K562 (cell line): ENCODE measurements around the gene MYMK. TPM values are rescaled to one million over a fixed set of nuclear protein-coding genes. Genes with fewer than 3 reads are reported as not detected.

Experiments used
- ATAC-seq: fragments of 200-7000 bp; cut with Tn5 transposase; 3 replicates; pipeline ENCODE4 v1.9.1; 2020; ENCODE audit warnings: moderate library complexity
- BruUV-seq: library from RNA; stranded (reverse); fragments of 400-500 nt; replicated peaks from 2 replicates; lab custom pipeline; 2021; lab: Mats Ljungman, UMichigan
- CTCF ChIA-PET: fragments of 300-600 bp; formaldehyde crosslinking; extraction: SDS; loops from one replicate; lab custom pipeline; 2021; ENCODE audit warnings: low intra/inter-chr PET ratio; lab: Yijun Ruan, JAX
- POLR2A ChIA-PET: fragments of 300-600, 350-650 bp; sonication (Branson Sonifier 250); formaldehyde crosslinking; extraction: SDS; loops from one replicate; lab custom pipeline; 2021; ENCODE audit warnings: antibody characterized with exemption, inconsistent platforms; lab: Yijun Ruan, JAX
- DNase-seq, 4 experiments: peaks; one replicate each; pipeline versions ENCODE4 v3.0.0 to v3.0.0-alpha.2; 2011 to 2018; ENCODE audit warnings: low spot score in 3 of 4, mixed read lengths in 3 of 4; ENCODE audit errors: extremely low read depth in 1 of 4
- FAIRE-seq: peaks from 2 replicates; lab custom pipeline; 2011; peaks lifted over from hg19 to GRCh38; lab: Jason Lieb, UNC
- H2AFZ ChIP-seq: 2 replicates; pipeline ENCODE4 v1.6.0; 2011; ENCODE audit warnings: low read depth, low read length, control low read depth, inconsistent platforms
- H3K27ac ChIP-seq: fragments of 200-600 bp; 3 replicates; pipeline ENCODE4 v1.8.0; 2011; ENCODE audit warnings: low read depth, mild to moderate bottlenecking, control low read depth, inconsistent platforms, low read length, moderate library complexity, mixed read lengths; ENCODE audit errors: extremely low read depth
- H3K27me3 ChIP-seq, 2 experiments: fragments of 300-600 bp in 1 of 2; 2 replicates in 1 of 2; 3 replicates in 1 of 2; pipeline versions ENCODE4 v1.6.0 to v1.8.0; 2011; ENCODE audit warnings: inconsistent platforms in 2 of 2, low read length in 2 of 2, mild to moderate bottlenecking in 1 of 2, mixed read lengths in 1 of 2, moderate library complexity in 1 of 2; ENCODE audit not compliant: control insufficient read depth in 2 of 2, insufficient read depth in 2 of 2
- H3K36me3 ChIP-seq: fragments of 300-600 bp; 3 replicates; pipeline ENCODE4 v1.8.0; 2011; ENCODE audit warnings: mild to moderate bottlenecking, low read length, inconsistent platforms; ENCODE audit not compliant: control insufficient read depth, insufficient read depth
- H3K4me1 ChIP-seq, 2 experiments: fragments of 200-600 bp in 1 of 2; replicated peaks in 1 of 2; 2 replicates in 1 of 2; 3 replicates in 1 of 2; pipeline versions ENCODE4 v1.5.1 to v1.8.0; 2011; ENCODE audit warnings: inconsistent platforms in 2 of 2, low read length in 2 of 2, mild to moderate bottlenecking in 1 of 2, mixed read lengths in 1 of 2, moderate library complexity in 1 of 2; ENCODE audit not compliant: control insufficient read depth in 2 of 2, insufficient read depth in 2 of 2
- H3K4me2 ChIP-seq: 2 replicates; pipeline ENCODE4 v1.6.1; 2011; ENCODE audit warnings: low read length, control low read depth, inconsistent platforms, mixed read lengths; ENCODE audit not compliant: insufficient read depth
- H3K4me3 ChIP-seq: fragments of 200-600 bp; sonication (generic), shearing (Covaris generic); 2 replicates; pipeline ENCODE4 v1.5.1; 2016; ENCODE audit warnings: control low read depth, inconsistent platforms
- H3K79me2 ChIP-seq: fragments of 200-600 bp; 3 replicates; pipeline ENCODE4 v1.8.0; 2011; ENCODE audit warnings: low read length, inconsistent platforms; ENCODE audit not compliant: control insufficient read depth, insufficient read depth
- H3K9ac ChIP-seq, 2 experiments: 2 replicates each; pipeline versions ENCODE4 v1.6.0 to v1.6.1; 2011; ENCODE audit warnings: low read depth in 2 of 2, low read length in 2 of 2, control low read depth in 1 of 2, inconsistent platforms in 1 of 2, mild to moderate bottlenecking in 1 of 2, mixed read lengths in 1 of 2; ENCODE audit not compliant: insufficient read depth in 1 of 2
- H3K9me1 ChIP-seq: one replicate; pipeline ENCODE4 v1.6.0; 2011; ENCODE audit warnings: inconsistent platforms, mild to moderate bottlenecking, low read length, moderate library complexity; ENCODE audit not compliant: control insufficient read depth, insufficient read depth
- H3K9me3 ChIP-seq: replicated peaks from 2 replicates; pipeline ENCODE4 v1.5.1; 2011; ENCODE audit warnings: low read depth, low read length, inconsistent platforms; ENCODE audit not compliant: control insufficient read depth, insufficient read depth
- H4K20me1 ChIP-seq: replicated peaks from 2 replicates; pipeline ENCODE4 v1.6.1; 2011; ENCODE audit warnings: low read length, inconsistent platforms, mixed read lengths; ENCODE audit not compliant: control insufficient read depth, insufficient read depth
- CEBPB ChIP-seq: fragments of 450-650 bp; IDR thresholded peaks from 2 replicates; pipeline ENCODE4 v1.6.1; 2016; ENCODE audit warnings: missing genetic modification characterization, missing compliant biosample characterization
- E2F4 ChIP-seq: sonication (generic); formaldehyde crosslinking; IDR thresholded peaks from 2 replicates; pipeline ENCODE4 v1.8.0; 2022; ENCODE audit warnings: mild to moderate bottlenecking, low read depth, missing genetic modification reagents
- WGBS: fragments of 100-300 bp; shearing (Covaris generic); methylation state at CpG from one replicate; pipeline ENCODE4 v1.1.6; 2016; ENCODE audit warnings: low coverage, mixed read lengths; ENCODE audit not compliant: insufficient coverage; ENCODE audit errors: missing lambda C conversion rate; 5-methylcytosine and 5-hydroxymethylcytosine counted together
- in situ Hi-C: fragments of 300-500 bp; cut with MboI; formaldehyde crosslinking; loops from 4 replicates; pipeline ENCODE4 v1.15.0; 2018; ENCODE audit warnings: inconsistent platforms, mixed read lengths
- intact Hi-C: fragments of 100-400 bp; cut with micrococcal nuclease; formaldehyde crosslinking; loops from 2 replicates; pipeline ENCODE4 v1.14.2; 2022
- polyA plus RNA-seq, 8 experiments: library from polyadenylated mRNA; depleted of rRNA in 4 of 8; stranded (reverse) in 5 of 8; unstranded in 3 of 8; fragments of >200 nt; fragmentation: Nextera tagmentation in 2 of 8; fragmentation: Illumina TruSeq in 1 of 8; extraction: Ambion mirVana in 2 of 8; extraction: Trizol in 1 of 8; gene quantifications; 2 replicates each; pipeline versions ENCODE4 v1.2.1 to v1.2.3, GENCODE V29; 2011 to 2014; ENCODE audit warnings: inconsistent platforms in 1 of 8, missing spikeins in 1 of 8
- total RNA-seq, 7 experiments: library from RNA; depleted of rRNA in 6 of 7; stranded (reverse); fragments of >200 nt in 6 of 7; fragmentation: Illumina TruSeq in 2 of 7; extraction: Trizol in 2 of 7; gene quantifications; 2 replicates each; pipeline versions ENCODE4 v1.2.1 to v1.2.3, GENCODE V29; 2011 to 2021; ENCODE audit warnings: low replicate concordance in 1 of 7

MYMK gene
- total and polyA plus RNA-seq, 9 of the 15 experiments (the other 6 are each of a cell fraction or from before 2014, with no cell fraction given), result not detected

GRCh38 chr9:133516256-133516960, 8.4 kb downstream of the MYMK start:
- DNase-seq (no peak), ATAC-seq (no peak), FAIRE-seq (no peak)
- ChIA-PET CTCF (no interaction called here), POLR2A (no interaction called here)
- 5% methylated on average over 11 of the region's 11 CpGs for WGBS
- no peak overlapping the region for H3K4me3 ChIP-seq
- peaks cover 0 to 20% of the 10 kb centered on the region in 2 experiments; a peak in 2 of 5 replicates for H3K4me1 ChIP-seq
- intact Hi-C loops (no loop called here), in situ Hi-C loops (no loop called here)
- H3K9me1 ChIP-seq, result no peaks in the 10 kb centered on the region
- no peak overlapping the region for H3K27ac ChIP-seq
- no peaks in the 10 kb centered on the region for H3K79me2 ChIP-seq
- H3K9ac ChIP-seq, result no peak overlapping the region
- BruUV-seq, result no TSS peak
- no peak overlapping the region for H2AFZ ChIP-seq
- peaks cover 31 to 76% of the 10 kb centered on the region in 2 experiments for H3K27me3 ChIP-seq
- H3K4me2 ChIP-seq, result no peak overlapping the region
- peaks cover 7% of the 10 kb centered on the region; the same call in 1 of the 2 replicates for H3K9me3 ChIP-seq
- TF ChIP-seq CEBPB (tag) (no peak), E2F4 (no peak)
- TF ChIP-seq, all 486 proteins: peak for 0
- peaks cover 2% of the 10 kb centered on the region for H4K20me1 ChIP-seq
- no peaks in the 10 kb centered on the region; the same call in 2 of the 3 replicates for H3K36me3 ChIP-seq
